Middle frontal gyrus (tissue), 1 donor: ENCODE measurements around the gene TENT5A.

Experiments
- DNase-seq: peaks from one replicate; pipeline ENCODE4 v3.0.0-alpha.2; 2015; ENCODE audit warnings: low spot score; ENCODE audit errors: extremely low spot score

Gene TENT5A

GRCh38 chr6:81714684-81715083 lies 37.8 kb downstream of the TENT5A start:
- DNase-seq: no peak

DNA sequence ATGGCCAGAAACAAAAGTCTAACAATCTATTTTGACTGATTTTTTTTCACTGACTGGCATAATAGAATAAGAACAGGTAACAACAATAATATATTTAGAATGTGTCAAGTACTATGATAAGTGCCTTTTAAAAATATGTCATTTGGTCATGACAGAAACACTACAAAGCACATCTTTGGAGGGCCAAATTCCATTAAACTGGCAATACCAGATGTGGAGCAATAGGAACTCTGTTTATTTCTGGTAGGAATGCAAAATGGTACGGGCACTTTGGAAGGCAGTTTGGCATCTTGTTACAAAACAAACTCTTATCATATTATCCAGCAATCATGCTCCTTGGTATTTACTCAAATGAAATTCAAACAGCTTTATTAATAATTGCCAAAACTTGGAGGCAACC lies 39.3 kb downstream of the TENT5A start:
- DNase-seq: no peak

- no peak for DNase-seq
These were observed 44.3 kb downstream of the TENT5A start for GRCh38 chr6:81708113-81708699.

DNA sequence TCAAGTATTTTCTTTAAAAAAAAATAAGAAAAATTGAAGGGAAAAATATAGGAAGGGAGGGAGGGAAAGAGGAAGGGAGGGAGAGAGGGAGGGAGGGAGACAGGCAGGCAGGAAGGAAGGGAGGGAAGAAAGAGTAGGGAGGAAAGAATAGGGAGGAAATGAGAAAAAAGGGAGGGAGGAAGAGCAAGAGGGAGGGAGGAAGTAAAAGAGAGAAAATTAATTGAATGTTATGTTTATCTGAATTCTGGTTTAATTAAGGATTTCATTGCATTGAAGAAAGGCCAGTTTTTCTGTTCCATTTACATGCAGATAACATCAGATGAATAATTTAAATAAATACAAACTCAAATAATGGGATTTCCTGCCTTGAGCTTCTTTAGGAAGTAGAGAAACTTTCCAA lies 47.8 kb downstream of the TENT5A start:
- DNase-seq: no peak

DNA sequence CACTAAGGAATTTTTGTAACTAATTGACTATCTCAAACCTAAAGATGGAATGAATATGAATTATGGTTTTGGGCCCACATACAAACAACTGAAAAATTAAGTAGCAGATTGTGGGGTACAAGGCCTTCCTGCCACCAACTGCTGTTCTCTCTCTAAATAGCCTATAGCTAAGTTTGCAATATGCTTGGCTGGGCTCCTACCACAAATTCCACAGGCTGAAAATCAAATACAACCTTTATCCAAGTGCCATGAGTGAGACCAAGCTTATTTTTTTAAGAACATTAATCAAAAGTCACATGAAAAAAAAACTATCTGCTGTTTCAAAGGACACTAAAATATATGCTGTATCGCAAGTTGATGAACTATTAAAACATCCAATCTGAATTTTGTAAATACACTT lies 52.1 kb downstream of the TENT5A start:
- DNase-seq: no peak

GRCh38 chr6:81697559-81697958 lies 54.9 kb downstream of the TENT5A start:
- DNase-seq: no peak

DNA sequence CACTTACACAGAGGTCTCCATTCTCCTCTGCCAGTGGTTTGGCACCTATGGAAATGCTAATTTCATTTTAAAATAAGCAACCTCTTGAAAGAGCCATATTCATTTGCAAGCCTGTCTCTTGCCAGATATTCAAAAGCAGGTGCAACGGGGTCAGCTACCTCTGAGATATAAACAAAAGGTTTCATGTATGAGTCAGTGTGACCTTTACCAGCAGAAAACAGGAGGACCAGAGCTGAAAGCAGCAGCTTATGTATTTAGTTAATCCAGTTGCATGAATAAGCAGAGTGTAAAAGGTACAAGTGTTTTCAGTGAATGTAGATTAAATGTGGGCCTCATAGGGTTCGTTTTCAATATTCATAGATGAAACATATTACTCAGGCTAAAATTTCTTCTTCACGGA lies 56.0 kb downstream of the TENT5A start:
- DNase-seq: no peak
